ENCODE results near the gene FSIP1.

DNA sequence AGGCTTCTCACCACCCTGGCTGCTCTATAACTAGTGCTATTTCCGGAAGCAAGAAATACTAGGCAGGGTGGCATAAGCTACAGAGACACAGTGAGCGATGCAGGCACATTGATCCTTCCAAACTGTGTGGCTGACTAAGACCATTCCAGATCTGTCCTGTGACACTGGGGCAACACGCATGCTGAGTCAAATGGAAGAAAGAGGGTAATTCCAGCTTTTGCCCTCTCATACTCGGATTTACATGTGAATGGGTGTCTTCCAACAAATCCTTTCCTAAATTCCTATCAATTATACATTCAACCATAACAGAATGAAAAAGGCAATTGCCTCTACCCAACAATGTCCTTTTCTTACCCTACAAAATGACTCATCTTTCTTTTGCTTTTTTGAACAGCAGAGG is 5.1 kb downstream of the FSIP1 start:
- TF ChIP-seq CTCF (IDR thresholded peaks at IDR 0.05) (no peak), POLR2A (IDR thresholded peaks at IDR 0.05) (no peak)
